ENCODE data around the gene RPE65. TPM values are rescaled to one million over a fixed set of nuclear protein-coding genes. Genes with fewer than 3 reads are reported as not detected.
A peak's percentile ranks its signal among the peaks of the same experiment; 100 is the strongest.

RPE65 gene
- total RNA-seq (2014; rRNA removed; shearing (Covaris generic)), result not detected in 2 replicates
- not detected in 2 replicates for polyA plus RNA-seq (2016; fragmentation: Nextera tagmentation; extraction: Ambion mirVana)
- long read RNA-seq, result 0 reads

GRCh38 chr1:68449901-68450300 is at the start of gene RPE65:
Gene RPE65 (minus strand): TSS chr1:68449954. CDS start chr1:68449905, 49 bp downstream.
- peaks cover 3% of the 10 kb centered on the region for H3K27me3 Mint-ChIP-seq (ENCODE audit: insufficient read depth, low read depth, poor library complexity)
- no peak within 1 kb of the TSS for H3K4me3 Mint-ChIP-seq
- Histone ChIP-seq H3K4me3 (no peak within 1 kb of the TSS), H3K27me3 (ENCODE audit: insufficient read depth) (no peaks in the 10 kb centered on the region), H3K4me1 (ENCODE audit: insufficient read depth) (no peaks in the 10 kb centered on the region), H4K20me1 (replicated peaks; ENCODE audit: insufficient read depth) (no peaks in the 10 kb centered on the region), H3K79me2 (replicated peaks; ENCODE audit: insufficient read depth) (no peaks in the 10 kb centered on the region), H2AFZ (peak within 1 kb of the TSS; percentile 47; the same call in 1 of the 2 replicates), H3K27ac (ENCODE audit: low read depth) (no peak within 1 kb of the TSS), H3K36me3 (ENCODE audit: insufficient read depth) (no peaks in the 10 kb centered on the region), H3K9me2 (ENCODE audit: insufficient read depth) (no peaks in the 10 kb centered on the region), H3F3A (replicated peaks; ENCODE audit: low read depth) (no peaks in the 10 kb centered on the region), H3K4me2 (no peak within 1 kb of the TSS)
- peaks cover 9% of the 10 kb centered on the region for H3K4me1 Mint-ChIP-seq
- ATAC-seq, result no peak
- TF ChIP-seq ZNF331 (CRISPR knock-in tag; IDR thresholded peaks at IDR 0.05; ENCODE audit: low read depth) (no peak), EZH2 (IDR thresholded peaks at IDR 0.05; ENCODE audit: low read depth, unreplicated experiment) (no peak), JUNB (IDR thresholded peaks at IDR 0.05; ENCODE audit: unreplicated experiment) (no peak), ETS1 (IDR thresholded peaks at IDR 0.05) (no peak), CTCF (conservative IDR thresholded peaks at IDR 0.05; ENCODE audit: low read depth in 2 of 2) (no peak), NANOG (IDR thresholded peaks at IDR 0.05; ENCODE audit: borderline replicate concordance) (no peak), POLR2AphosphoS5 (IDR thresholded peaks at IDR 0.05; ENCODE audit: low read depth) (no peak), CREB1 (CRISPR knock-in tag; IDR thresholded peaks at IDR 0.05; ENCODE audit: low read depth) (no peak), ZNF114 (CRISPR knock-in tag; IDR thresholded peaks at IDR 0.05) (no peak), ZNF462 (CRISPR knock-in tag; IDR thresholded peaks at IDR 0.05) (no peak), EZH2phosphoT487 (IDR thresholded peaks at IDR 0.05; ENCODE audit: unreplicated experiment) (no peak), REST (IDR thresholded peaks at IDR 0.05; ENCODE audit: unreplicated experiment) (no peak), STAT1 (IDR thresholded peaks at IDR 0.05; ENCODE audit: unreplicated experiment) (no peak)
- no peak within 1 kb of the TSS for H3K27ac Mint-ChIP-seq
- H3K9me3 Mint-ChIP-seq, result no peaks in the 10 kb centered on the region
- no peaks in the 10 kb centered on the region for H3K36me3 Mint-ChIP-seq (ENCODE audit: low read depth)
- no peak for DNase-seq (ENCODE audit: low spot score)

Data from GM23338 (cell line).